Measurements from ENCODE around the gene GIMAP4.

DNA sequence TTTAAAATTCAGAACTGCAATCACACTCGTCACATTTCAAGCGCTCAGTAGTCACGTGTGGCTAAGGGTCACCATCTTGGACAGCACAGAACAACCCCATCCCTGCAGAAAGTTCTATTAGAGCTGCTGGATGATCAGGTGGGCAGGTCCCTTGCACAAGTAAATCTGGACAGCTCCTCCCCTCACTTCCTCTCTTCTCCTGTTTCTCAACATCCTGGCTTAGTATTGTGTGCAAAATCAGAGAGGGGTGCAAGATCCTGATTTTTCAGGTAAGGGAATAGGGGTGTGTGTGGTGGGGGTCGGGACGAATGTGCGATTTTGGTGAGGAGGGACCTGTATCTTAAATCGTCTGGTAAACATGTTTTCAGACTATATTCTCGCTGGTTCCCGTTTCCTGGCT, at the start of gene GIMAP4:
- TF ChIP-seq, protein P1, sequence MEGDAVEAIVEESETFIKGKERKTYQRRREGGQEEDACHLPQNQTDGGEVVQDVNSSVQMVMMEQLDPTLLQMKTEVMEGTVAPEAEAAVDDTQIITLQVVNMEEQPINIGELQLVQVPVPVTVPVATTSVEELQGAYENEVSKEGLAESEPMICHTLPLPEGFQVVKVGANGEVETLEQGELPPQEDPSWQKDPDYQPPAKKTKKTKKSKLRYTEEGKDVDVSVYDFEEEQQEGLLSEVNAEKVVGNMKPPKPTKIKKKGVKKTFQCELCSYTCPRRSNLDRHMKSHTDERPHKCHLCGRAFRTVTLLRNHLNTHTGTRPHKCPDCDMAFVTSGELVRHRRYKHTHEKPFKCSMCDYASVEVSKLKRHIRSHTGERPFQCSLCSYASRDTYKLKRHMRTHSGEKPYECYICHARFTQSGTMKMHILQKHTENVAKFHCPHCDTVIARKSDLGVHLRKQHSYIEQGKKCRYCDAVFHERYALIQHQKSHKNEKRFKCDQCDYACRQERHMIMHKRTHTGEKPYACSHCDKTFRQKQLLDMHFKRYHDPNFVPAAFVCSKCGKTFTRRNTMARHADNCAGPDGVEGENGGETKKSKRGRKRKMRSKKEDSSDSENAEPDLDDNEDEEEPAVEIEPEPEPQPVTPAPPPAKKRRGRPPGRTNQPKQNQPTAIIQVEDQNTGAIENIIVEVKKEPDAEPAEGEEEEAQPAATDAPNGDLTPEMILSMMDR (tag by site-specific recombination; IDR thresholded peaks at IDR 0.05) = no peak
- TF ChIP-seq, protein P2, sequence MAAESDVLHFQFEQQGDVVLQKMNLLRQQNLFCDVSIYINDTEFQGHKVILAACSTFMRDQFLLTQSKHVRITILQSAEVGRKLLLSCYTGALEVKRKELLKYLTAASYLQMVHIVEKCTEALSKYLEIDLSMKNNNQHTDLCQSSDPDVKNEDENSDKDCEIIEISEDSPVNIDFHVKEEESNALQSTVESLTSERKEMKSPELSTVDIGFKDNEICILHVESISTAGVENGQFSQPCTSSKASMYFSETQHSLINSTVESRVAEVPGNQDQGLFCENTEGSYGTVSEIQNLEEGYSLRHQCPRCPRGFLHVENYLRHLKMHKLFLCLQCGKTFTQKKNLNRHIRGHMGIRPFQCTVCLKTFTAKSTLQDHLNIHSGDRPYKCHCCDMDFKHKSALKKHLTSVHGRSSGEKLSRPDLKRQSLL (tag by site-specific recombination; IDR thresholded peaks at IDR 0.05) = no peak
- TF ChIP-seq, protein P3, sequence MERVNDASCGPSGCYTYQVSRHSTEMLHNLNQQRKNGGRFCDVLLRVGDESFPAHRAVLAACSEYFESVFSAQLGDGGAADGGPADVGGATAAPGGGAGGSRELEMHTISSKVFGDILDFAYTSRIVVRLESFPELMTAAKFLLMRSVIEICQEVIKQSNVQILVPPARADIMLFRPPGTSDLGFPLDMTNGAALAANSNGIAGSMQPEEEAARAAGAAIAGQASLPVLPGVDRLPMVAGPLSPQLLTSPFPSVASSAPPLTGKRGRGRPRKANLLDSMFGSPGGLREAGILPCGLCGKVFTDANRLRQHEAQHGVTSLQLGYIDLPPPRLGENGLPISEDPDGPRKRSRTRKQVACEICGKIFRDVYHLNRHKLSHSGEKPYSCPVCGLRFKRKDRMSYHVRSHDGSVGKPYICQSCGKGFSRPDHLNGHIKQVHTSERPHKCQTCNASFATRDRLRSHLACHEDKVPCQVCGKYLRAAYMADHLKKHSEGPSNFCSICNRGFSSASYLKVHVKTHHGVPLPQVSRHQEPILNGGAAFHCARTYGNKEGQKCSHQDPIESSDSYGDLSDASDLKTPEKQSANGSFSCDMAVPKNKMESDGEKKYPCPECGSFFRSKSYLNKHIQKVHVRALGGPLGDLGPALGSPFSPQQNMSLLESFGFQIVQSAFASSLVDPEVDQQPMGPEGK (tag by site-specific recombination; IDR thresholded peaks at IDR 0.05) = no peak
- TF ChIP-seq, protein P4, sequence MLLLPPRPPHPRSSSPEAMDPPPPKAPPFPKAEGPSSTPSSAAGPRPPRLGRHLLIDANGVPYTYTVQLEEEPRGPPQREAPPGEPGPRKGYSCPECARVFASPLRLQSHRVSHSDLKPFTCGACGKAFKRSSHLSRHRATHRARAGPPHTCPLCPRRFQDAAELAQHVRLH (tag by site-specific recombination; IDR thresholded peaks at IDR 0.05) = no peak
